ENCODE results near the gene ACE. TPM values are rescaled to one million over a fixed set of nuclear protein-coding genes. Genes with fewer than 3 reads are reported as not detected.

ACE gene
- total RNA-seq, 1 experiment from 2014 or later: 9.1 TPM

- peaks cover 75% of the 10 kb centered on the region for H3K4me1 ChIP-seq (ENCODE audit: insufficient read depth, low read length)
- no peak for TF ChIP-seq CTCF (conservative IDR thresholded peaks at IDR 0.05; ENCODE audit: low read depth, low read length)
- TF ChIP-seq EZH2 (IDR thresholded peaks at IDR 0.05; ENCODE audit: low read length, unreplicated experiment): no peak
- TF ChIP-seq EZH2phosphoT487 (IDR thresholded peaks at IDR 0.05; ENCODE audit: borderline replicate concordance, low read length): no peak
- H3K9ac ChIP-seq (ENCODE audit: low read length): peak overlapping the region; percentile 79
- H3K36me3 ChIP-seq (ENCODE audit: low read depth, low read length): peaks cover 8% of the 10 kb centered on the region
- H3K4me3 ChIP-seq (ENCODE audit: low read length): peak overlapping the region; percentile 23
- peaks cover 14% of the 10 kb centered on the region for H3F3A ChIP-seq (ENCODE audit: low read length, unreplicated experiment)
- no peak overlapping the region for H2AFZ ChIP-seq (ENCODE audit: low read length)
- ATAC-seq: peak; percentile 52
- H3K79me2 ChIP-seq (ENCODE audit: low read length): peaks cover 14% of the 10 kb centered on the region
- no peaks in the 10 kb centered on the region for H3K27me3 ChIP-seq (ENCODE audit: low read length)
- H3K9me2 ChIP-seq (replicated peaks; ENCODE audit: low read length): no peaks in the 10 kb centered on the region
- BruUV-seq (replicated peaks): no TSS peak
- peak overlapping the region; percentile 97 for H3K27ac ChIP-seq (ENCODE audit: low read length)
- intact Hi-C loops (cut with micrococcal nuclease): loop anchor here (2.0 to 10.0 kb wide), 2 partner anchors 181 to 343 kb away; partner anchors contain the start of genes CCDC47 and DDX42
- peak; percentile 92 for DNase-seq
- ChIA-PET CTCF (interaction anchor here (0.6 to 1.4 kb wide), 3 partner anchors 13 to 180 kb away, joined by 3 to 8 read pairs (median 5); no protein-coding TSS in a partner anchor), POLR2A (ENCODE audit: unreplicated experiment) (interaction anchor here (0.6 to 1.4 kb wide), 3 partner anchors 13 to 190 kb away, joined by 5 to 20 read pairs (median 10); partner anchors contain the start of gene MAP3K3)
- peak overlapping the region; percentile 74 for H3K4me2 ChIP-seq (ENCODE audit: low read length)
- H4K20me1 ChIP-seq (ENCODE audit: low read length): no peaks in the 10 kb centered on the region
- no peaks in the 10 kb centered on the region for H3K9me3 ChIP-seq (ENCODE audit: low read length)
Observed at GRCh38 chr17:63431939-63432804, 44.7 kb upstream of the ACE start.

- peaks cover 14% of the 10 kb centered on the region for H3F3A ChIP-seq (ENCODE audit: low read length, unreplicated experiment)
- DNase-seq: peak; percentile 83
- peaks cover 31% of the 10 kb centered on the region for H3K79me2 ChIP-seq (ENCODE audit: low read length)
- intact Hi-C loops (cut with micrococcal nuclease): loop anchor here (1.0 to 10.0 kb wide), 3 partner anchors 26 to 341 kb away; partner anchors contain the start of genes CCDC47 and DDX42
- H3K27ac ChIP-seq (ENCODE audit: low read length): peak overlapping the region; percentile 97
- H3K9me3 ChIP-seq (ENCODE audit: low read length): no peaks in the 10 kb centered on the region
- no peak overlapping the region for H2AFZ ChIP-seq (ENCODE audit: low read length)
- peak; percentile 29 for ATAC-seq
- no peaks in the 10 kb centered on the region for H4K20me1 ChIP-seq (ENCODE audit: low read length)
- TF ChIP-seq EZH2 (IDR thresholded peaks at IDR 0.05; ENCODE audit: low read length, unreplicated experiment) (no peak), EZH2phosphoT487 (IDR thresholded peaks at IDR 0.05; ENCODE audit: borderline replicate concordance, low read length) (no peak), CTCF (conservative IDR thresholded peaks at IDR 0.05; ENCODE audit: low read depth, low read length) (no peak)
- H3K9me2 ChIP-seq (replicated peaks; ENCODE audit: low read length): no peaks in the 10 kb centered on the region
- no TSS peak for BruUV-seq (replicated peaks)
- H3K4me2 ChIP-seq (ENCODE audit: low read length): peak overlapping the region; percentile 74
- ChIA-PET CTCF (interaction anchor here (0.9 to 1.6 kb wide), 2 partner anchors 8 to 45 kb away, joined by 3 to 4 read pairs; no protein-coding TSS in a partner anchor), POLR2A (ENCODE audit: unreplicated experiment) (interaction anchor here (0.5 to 0.8 kb wide), 4 partner anchors 11 to 44 kb away, joined by 3 read pairs; no protein-coding TSS in a partner anchor)
- peak overlapping the region; percentile 18; the same call in 1 of the 2 replicates for H3K4me3 ChIP-seq (ENCODE audit: low read length)
- no peaks in the 10 kb centered on the region for H3K27me3 ChIP-seq (ENCODE audit: low read length)
- peaks cover 60% of the 10 kb centered on the region for H3K4me1 ChIP-seq (ENCODE audit: insufficient read depth, low read length)
- H3K36me3 ChIP-seq (ENCODE audit: low read depth, low read length): peaks cover 8% of the 10 kb centered on the region
- H3K9ac ChIP-seq (ENCODE audit: low read length): peak overlapping the region; percentile 64
Observed at GRCh38 chr17:63433746-63434591, 42.9 kb upstream of the ACE start.

All from PC-3 (cell line).